ENCODE measurements around the gene C4orf36.

- no peak for TF ChIP-seq EZH2 (IDR thresholded peaks at IDR 0.05; ENCODE audit: insufficient read depth, low read length)
- no peak for TF ChIP-seq CTCF (IDR thresholded peaks at IDR 0.05; ENCODE audit: insufficient read depth, low read depth, low read length)
These were observed 2.2 kb upstream of the C4orf36 start for GRCh38 chr4:86894455-86894854.

Measured in astrocyte (in vitro differentiated cells and primary cell).